HepG2 (cell line): Measurements from ENCODE around the gene RPRML. TPM values are rescaled to one million over a fixed set of nuclear protein-coding genes. Genes with fewer than 3 reads are reported as not detected.

Experiments
- CC2D1A ChIP-seq: sonication (generic); formaldehyde crosslinking; IDR thresholded peaks from 2 replicates; pipeline ENCODE4 v1.8.1; 2023; ENCODE audit warnings: mild to moderate bottlenecking, missing genetic modification reagents
- DPF2 ChIP-seq: sonication (generic); formaldehyde crosslinking; IDR thresholded peaks from 2 replicates; pipeline ENCODE4 v1.4.0; 2020; ENCODE audit warnings: mild to moderate bottlenecking, low read depth, missing genetic modification reagents, borderline replicate concordance
- FOSL2 ChIP-seq: sonication (generic); formaldehyde crosslinking; IDR thresholded peaks from 2 replicates; pipeline ENCODE4 v1.4.0; 2020; ENCODE audit warnings: missing genetic modification reagents
- HDAC2 ChIP-seq: sonication (generic); formaldehyde crosslinking; IDR thresholded peaks from 2 replicates; pipeline ENCODE4 v1.4.0; 2020; ENCODE audit warnings: missing genetic modification reagents
- NCOA2 ChIP-seq: sonication (generic); formaldehyde crosslinking; IDR thresholded peaks from 2 replicates; pipeline ENCODE4 v1.8.0; 2022; ENCODE audit warnings: inconsistent platforms
- NRL ChIP-seq: sonication (generic); formaldehyde crosslinking; IDR thresholded peaks from 2 replicates; pipeline ENCODE4 v1.5.0; 2020; ENCODE audit warnings: missing genetic modification reagents, mild to moderate bottlenecking, moderate library complexity, borderline replicate concordance
- PAF1 ChIP-seq: IDR thresholded peaks from 2 replicates; pipeline ENCODE4 v1.6.1; 2016; ENCODE audit warnings: missing genetic modification reagents, missing compliant biosample characterization
- SMAD1 ChIP-seq: sonication (generic); formaldehyde crosslinking; IDR thresholded peaks from 2 replicates; pipeline ENCODE4 v1.4.0; 2020; ENCODE audit warnings: missing genetic modification reagents, low read depth, mild to moderate bottlenecking, borderline replicate concordance
- TCF7L2 ChIP-seq: IDR thresholded peaks from 2 replicates; pipeline ENCODE4 v1.6.1; 2011; ENCODE audit warnings: mild to moderate bottlenecking, low read depth, low read length, moderate library complexity
- ZMYM2 ChIP-seq: sonication (generic); formaldehyde crosslinking; IDR thresholded peaks from 2 replicates; pipeline ENCODE4 v1.8.0; 2022; ENCODE audit warnings: mild to moderate bottlenecking, missing genetic modification reagents
- ZNF207 ChIP-seq: fragments of 450-650 bp; IDR thresholded peaks from 2 replicates; pipeline ENCODE4 v1.6.1; 2016; ENCODE audit warnings: antibody characterized with exemption, borderline replicate concordance
- ZNF3 ChIP-seq: IDR thresholded peaks from 2 replicates; pipeline ENCODE4 v1.7.0; 2017; ENCODE audit warnings: inconsistent platforms
- ZNF432 ChIP-seq: sonication (generic); formaldehyde crosslinking; IDR thresholded peaks from 2 replicates; pipeline ENCODE4 v1.5.0; 2020; ENCODE audit warnings: missing genetic modification reagents, mild to moderate bottlenecking, borderline replicate concordance
- ZNF570 ChIP-seq: sonication (generic); formaldehyde crosslinking; IDR thresholded peaks from 2 replicates; pipeline ENCODE4 v1.4.0; 2020; ENCODE audit warnings: mild to moderate bottlenecking, missing genetic modification reagents, borderline replicate concordance
- ZNF772 ChIP-seq: sonication (generic); formaldehyde crosslinking; IDR thresholded peaks from 2 replicates; pipeline ENCODE4 v1.5.0; 2020; ENCODE audit warnings: mild to moderate bottlenecking, missing genetic modification reagents
- ZNF775 ChIP-seq: sonication (generic); formaldehyde crosslinking; IDR thresholded peaks from 2 replicates; pipeline ENCODE4 v1.4.0; 2020; ENCODE audit warnings: missing genetic modification reagents, mild to moderate bottlenecking, moderate library complexity, borderline replicate concordance
- ZNF891 ChIP-seq: sonication (generic); formaldehyde crosslinking; IDR thresholded peaks from 2 replicates; pipeline ENCODE4 v1.5.0; 2020; ENCODE audit warnings: mild to moderate bottlenecking, missing genetic modification reagents
- polyA plus RNA-seq, 8 experiments: library from polyadenylated mRNA; depleted of rRNA in 3 of 8; stranded (reverse) in 7 of 8; unstranded in 1 of 8; fragments of >200 nt; fragmentation: Illumina TruSeq in 4 of 8; extraction: Trizol in 4 of 8; gene quantifications; 2 replicates each; pipeline versions ENCODE4 v1.2.1 to v1.2.3, GENCODE V29; 2011 to 2016; ENCODE audit warnings: low read depth in 4 of 8, missing spikeins in 1 of 8, mixed read lengths in 1 of 8; ENCODE audit not compliant: insufficient read depth in 1 of 8
- total RNA-seq, 5 experiments: library from RNA; depleted of rRNA; stranded (reverse); fragments of >200 nt; fragmentation: Illumina TruSeq; extraction: Trizol; gene quantifications; 2 replicates each; pipeline ENCODE4 v1.2.3, GENCODE V29; 2016; ENCODE audit warnings: low read depth in 1 of 5
- TF ChIP-seq, protein P1 (sequence below): sonication (generic); formaldehyde crosslinking; IDR thresholded peaks from 2 replicates; pipeline ENCODE4 v1.8.0; 2022; ENCODE audit warnings: missing genetic modification reagents, mild to moderate bottlenecking, inconsistent platforms, borderline replicate concordance
- TF ChIP-seq, protein P2 (sequence below): sonication (generic); formaldehyde crosslinking; IDR thresholded peaks from 2 replicates; pipeline ENCODE4 v1.5.1; 2020; ENCODE audit warnings: mild to moderate bottlenecking, missing genetic modification reagents, moderate library complexity
- TF ChIP-seq, protein P3 (sequence below): sonication (generic); formaldehyde crosslinking; IDR thresholded peaks from 2 replicates; pipeline ENCODE4 v1.5.1; 2020; ENCODE audit warnings: missing genetic modification reagents, mild to moderate bottlenecking, borderline replicate concordance
- TF ChIP-seq, protein P4 (sequence below): sonication (generic); formaldehyde crosslinking; IDR thresholded peaks from 2 replicates; pipeline ENCODE4 v1.4.0; 2020; ENCODE audit warnings: mild to moderate bottlenecking, missing genetic modification reagents

RPRML gene
- total and polyA plus RNA-seq, 2 of the 13 experiments (the other 11 are each of a cell fraction or from before 2014, with no cell fraction given) = not detected

DNA sequence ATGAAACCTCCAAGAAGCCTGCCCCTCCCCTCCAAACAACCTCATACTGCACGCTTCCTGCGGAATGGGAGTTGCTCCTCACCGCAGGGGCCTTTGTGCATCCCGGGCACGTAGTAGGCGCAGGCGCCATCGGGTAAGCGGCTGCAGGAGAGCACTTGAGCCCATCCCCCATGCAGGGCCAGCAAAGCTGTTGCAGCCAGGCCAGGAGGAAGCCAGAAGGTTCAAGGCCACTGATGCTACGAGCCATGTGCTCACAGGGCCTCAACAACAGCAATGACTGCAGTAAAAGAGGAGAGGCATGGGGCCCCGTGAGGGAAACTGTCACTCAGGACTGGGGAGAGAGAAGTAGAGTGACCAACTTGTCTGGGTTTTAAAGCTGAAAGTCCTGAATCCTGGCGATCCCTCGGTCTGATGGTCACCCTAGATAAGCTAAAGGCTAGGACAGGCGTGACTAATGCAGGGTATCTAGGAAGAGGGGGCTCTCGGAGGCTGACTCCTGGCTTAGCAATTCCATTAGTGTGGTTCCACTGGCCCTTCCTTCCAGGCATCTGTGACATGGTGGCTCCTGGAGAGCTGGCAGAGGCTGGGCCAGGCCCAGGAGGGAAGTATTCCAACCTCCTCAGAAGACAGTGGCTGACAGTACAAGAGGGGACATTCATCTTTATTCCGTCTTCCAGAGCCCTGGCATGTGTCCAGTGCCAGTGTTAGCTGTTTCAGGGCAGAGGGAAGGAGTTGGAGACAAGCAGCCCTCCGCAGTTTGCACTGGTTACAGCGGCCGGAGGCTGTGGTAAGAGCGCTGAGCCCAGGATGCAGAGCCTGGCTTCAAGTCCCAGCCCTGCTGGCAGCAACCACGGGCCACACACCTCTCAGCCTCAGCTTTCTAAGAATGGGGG is 35.3 kb downstream of the RPRML start (continued):
- TF ChIP-seq, protein P1, sequence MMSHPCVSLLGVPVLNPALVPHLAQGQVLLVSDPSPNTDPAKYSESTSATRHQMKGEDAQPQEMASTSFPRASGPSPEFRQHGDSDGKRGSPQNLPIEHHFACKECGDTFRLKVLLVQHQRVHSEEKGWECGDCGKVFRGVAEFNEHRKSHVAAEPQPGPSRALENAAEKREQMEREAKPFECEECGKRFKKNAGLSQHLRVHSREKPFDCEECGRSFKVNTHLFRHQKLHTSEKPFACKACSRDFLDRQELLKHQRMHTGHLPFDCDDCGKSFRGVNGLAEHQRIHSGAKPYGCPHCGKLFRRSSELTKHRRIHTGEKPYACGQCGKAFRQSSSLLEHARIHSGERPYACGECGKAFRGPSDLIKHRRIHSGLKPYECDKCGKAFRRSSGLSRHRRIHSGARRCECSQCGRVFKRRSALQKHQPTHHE (CRISPR knock-in tag) = peak; percentile 89; the same call in 1 of the 2 replicates
- peak; percentile 94 for TF ChIP-seq ZMYM2
- TF ChIP-seq, protein P2, sequence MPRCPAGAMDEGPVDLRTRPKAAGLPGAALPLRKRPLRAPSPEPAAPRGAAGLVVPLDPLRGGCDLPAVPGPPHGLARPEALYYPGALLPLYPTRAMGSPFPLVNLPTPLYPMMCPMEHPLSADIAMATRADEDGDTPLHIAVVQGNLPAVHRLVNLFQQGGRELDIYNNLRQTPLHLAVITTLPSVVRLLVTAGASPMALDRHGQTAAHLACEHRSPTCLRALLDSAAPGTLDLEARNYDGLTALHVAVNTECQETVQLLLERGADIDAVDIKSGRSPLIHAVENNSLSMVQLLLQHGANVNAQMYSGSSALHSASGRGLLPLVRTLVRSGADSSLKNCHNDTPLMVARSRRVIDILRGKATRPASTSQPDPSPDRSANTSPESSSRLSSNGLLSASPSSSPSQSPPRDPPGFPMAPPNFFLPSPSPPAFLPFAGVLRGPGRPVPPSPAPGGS (CRISPR knock-in tag) = peak; percentile 95
- TF ChIP-seq, protein P3, sequence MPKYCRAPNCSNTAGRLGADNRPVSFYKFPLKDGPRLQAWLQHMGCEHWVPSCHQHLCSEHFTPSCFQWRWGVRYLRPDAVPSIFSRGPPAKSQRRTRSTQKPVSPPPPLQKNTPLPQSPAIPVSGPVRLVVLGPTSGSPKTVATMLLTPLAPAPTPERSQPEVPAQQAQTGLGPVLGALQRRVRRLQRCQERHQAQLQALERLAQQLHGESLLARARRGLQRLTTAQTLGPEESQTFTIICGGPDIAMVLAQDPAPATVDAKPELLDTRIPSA (CRISPR knock-in tag) = no peak
- peak; percentile 80; the same call in 1 of the 2 replicates for TF ChIP-seq DPF2 (CRISPR knock-in tag)
- TF ChIP-seq ZNF891 (CRISPR knock-in tag) = peak; percentile 91
- no peak for TF ChIP-seq ZNF3
- peak; percentile 71; the same call in 1 of the 2 replicates for TF ChIP-seq ZNF772 (CRISPR knock-in tag)
- TF ChIP-seq SMAD1 (CRISPR knock-in tag) = 0 out of 2 replicates have a peak, but pooled peaks have one; percentile 93
- TF ChIP-seq ZNF207 = no peak
- TF ChIP-seq ZNF775 (CRISPR knock-in tag) = 0 out of 2 replicates have a peak, but pooled peaks have one; percentile 91
- TF ChIP-seq ZNF570 = peak; percentile 31; the same call in 1 of the 2 replicates
- no peak for TF ChIP-seq TCF7L2
- TF ChIP-seq CC2D1A (CRISPR knock-in tag) = no peak
- TF ChIP-seq HDAC2 = peak; percentile 98
- TF ChIP-seq ZNF432 (CRISPR knock-in tag) = no peak
- TF ChIP-seq FOSL2 (CRISPR knock-in tag) = peak; percentile 78
- TF ChIP-seq NRL (CRISPR knock-in tag) = peak; percentile 94; the same call in 1 of the 2 replicates
- TF ChIP-seq, protein P4, sequence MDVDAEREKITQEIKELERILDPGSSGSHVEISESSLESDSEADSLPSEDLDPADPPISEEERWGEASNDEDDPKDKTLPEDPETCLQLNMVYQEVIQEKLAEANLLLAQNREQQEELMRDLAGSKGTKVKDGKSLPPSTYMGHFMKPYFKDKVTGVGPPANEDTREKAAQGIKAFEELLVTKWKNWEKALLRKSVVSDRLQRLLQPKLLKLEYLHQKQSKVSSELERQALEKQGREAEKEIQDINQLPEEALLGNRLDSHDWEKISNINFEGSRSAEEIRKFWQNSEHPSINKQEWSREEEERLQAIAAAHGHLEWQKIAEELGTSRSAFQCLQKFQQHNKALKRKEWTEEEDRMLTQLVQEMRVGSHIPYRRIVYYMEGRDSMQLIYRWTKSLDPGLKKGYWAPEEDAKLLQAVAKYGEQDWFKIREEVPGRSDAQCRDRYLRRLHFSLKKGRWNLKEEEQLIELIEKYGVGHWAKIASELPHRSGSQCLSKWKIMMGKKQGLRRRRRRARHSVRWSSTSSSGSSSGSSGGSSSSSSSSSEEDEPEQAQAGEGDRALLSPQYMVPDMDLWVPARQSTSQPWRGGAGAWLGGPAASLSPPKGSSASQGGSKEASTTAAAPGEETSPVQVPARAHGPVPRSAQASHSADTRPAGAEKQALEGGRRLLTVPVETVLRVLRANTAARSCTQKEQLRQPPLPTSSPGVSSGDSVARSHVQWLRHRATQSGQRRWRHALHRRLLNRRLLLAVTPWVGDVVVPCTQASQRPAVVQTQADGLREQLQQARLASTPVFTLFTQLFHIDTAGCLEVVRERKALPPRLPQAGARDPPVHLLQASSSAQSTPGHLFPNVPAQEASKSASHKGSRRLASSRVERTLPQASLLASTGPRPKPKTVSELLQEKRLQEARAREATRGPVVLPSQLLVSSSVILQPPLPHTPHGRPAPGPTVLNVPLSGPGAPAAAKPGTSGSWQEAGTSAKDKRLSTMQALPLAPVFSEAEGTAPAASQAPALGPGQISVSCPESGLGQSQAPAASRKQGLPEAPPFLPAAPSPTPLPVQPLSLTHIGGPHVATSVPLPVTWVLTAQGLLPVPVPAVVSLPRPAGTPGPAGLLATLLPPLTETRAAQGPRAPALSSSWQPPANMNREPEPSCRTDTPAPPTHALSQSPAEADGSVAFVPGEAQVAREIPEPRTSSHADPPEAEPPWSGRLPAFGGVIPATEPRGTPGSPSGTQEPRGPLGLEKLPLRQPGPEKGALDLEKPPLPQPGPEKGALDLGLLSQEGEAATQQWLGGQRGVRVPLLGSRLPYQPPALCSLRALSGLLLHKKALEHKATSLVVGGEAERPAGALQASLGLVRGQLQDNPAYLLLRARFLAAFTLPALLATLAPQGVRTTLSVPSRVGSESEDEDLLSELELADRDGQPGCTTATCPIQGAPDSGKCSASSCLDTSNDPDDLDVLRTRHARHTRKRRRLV = peak; percentile 10; the same call in 1 of the 2 replicates
- TF ChIP-seq PAF1 (CRISPR knock-in tag) = peak; percentile 97
- peak; percentile 89 for TF ChIP-seq NCOA2 (CRISPR knock-in tag)
